Measurements from ENCODE around the gene PTDSS2.

PTDSS2 gene

GRCh38 chr11:437228-437870 is 12.7 kb upstream of the PTDSS2 start:
- H3K36me3 ChIP-seq (ENCODE audit: insufficient read depth, low read length) = no peaks in the 10 kb centered on the region
- H3K9me3 ChIP-seq (ENCODE audit: low read length) = no peaks in the 10 kb centered on the region
- no peaks in the 10 kb centered on the region for H3K9me2 ChIP-seq (ENCODE audit: low read depth, low read length)
- H3K4me1 ChIP-seq (ENCODE audit: insufficient read depth, low read length, severe bottlenecking) = peaks cover 8% of the 10 kb centered on the region
- H2AFZ ChIP-seq (ENCODE audit: low read length) = no peak overlapping the region
- no peak overlapping the region for H3K4me2 ChIP-seq (ENCODE audit: low read length)
- no peaks in the 10 kb centered on the region for H4K20me1 ChIP-seq (ENCODE audit: insufficient read depth, low read length)
- H3K9ac ChIP-seq (ENCODE audit: low read length) = no peak overlapping the region
- H3K27ac ChIP-seq (ENCODE audit: low read depth, low read length, poor library complexity, severe bottlenecking) = no peak overlapping the region
- H3K4me3 ChIP-seq (ENCODE audit: low read depth, low read length, poor library complexity, severe bottlenecking) = no peak overlapping the region
- no peaks in the 10 kb centered on the region for H3F3A ChIP-seq (ENCODE audit: insufficient read depth, low read length)
- TF ChIP-seq CTCF (IDR thresholded peaks at IDR 0.05; ENCODE audit: low read length) (no peak), EZH2 (IDR thresholded peaks at IDR 0.05; ENCODE audit: borderline replicate concordance, low read length) (no peak)
- H3K27me3 ChIP-seq (ENCODE audit: insufficient read depth, low read length) = peaks cover 13% of the 10 kb centered on the region
- H3K79me2 ChIP-seq (ENCODE audit: insufficient read depth, low read length) = no peaks in the 10 kb centered on the region

- H2AFZ ChIP-seq (ENCODE audit: low read length) = no peak overlapping the region
- H3K9me2 ChIP-seq (ENCODE audit: low read depth, low read length) = no peaks in the 10 kb centered on the region
- H3K4me1 ChIP-seq (ENCODE audit: insufficient read depth, low read length, severe bottlenecking) = peaks cover 8% of the 10 kb centered on the region
- H3K36me3 ChIP-seq (ENCODE audit: insufficient read depth, low read length) = no peaks in the 10 kb centered on the region
- H3K4me2 ChIP-seq (ENCODE audit: low read length) = no peak overlapping the region
- H3K27me3 ChIP-seq (ENCODE audit: insufficient read depth, low read length) = peaks cover 13% of the 10 kb centered on the region
- no peak overlapping the region for H3K27ac ChIP-seq (ENCODE audit: low read depth, low read length, poor library complexity, severe bottlenecking)
- H3K9ac ChIP-seq (ENCODE audit: low read length) = no peak overlapping the region
- no peaks in the 10 kb centered on the region for H3K9me3 ChIP-seq (ENCODE audit: low read length)
- no peak overlapping the region for H3K4me3 ChIP-seq (ENCODE audit: low read depth, low read length, poor library complexity, severe bottlenecking)
- no peaks in the 10 kb centered on the region for H3K79me2 ChIP-seq (ENCODE audit: insufficient read depth, low read length)
- H3F3A ChIP-seq (ENCODE audit: insufficient read depth, low read length) = no peaks in the 10 kb centered on the region
- TF ChIP-seq CTCF (IDR thresholded peaks at IDR 0.05; ENCODE audit: low read length) (no peak), EZH2 (IDR thresholded peaks at IDR 0.05; ENCODE audit: borderline replicate concordance, low read length) (no peak)
- no peaks in the 10 kb centered on the region for H4K20me1 ChIP-seq (ENCODE audit: insufficient read depth, low read length)
These were observed 11.8 kb upstream of the PTDSS2 start for GRCh38 chr11:438101-438844.

DNA sequence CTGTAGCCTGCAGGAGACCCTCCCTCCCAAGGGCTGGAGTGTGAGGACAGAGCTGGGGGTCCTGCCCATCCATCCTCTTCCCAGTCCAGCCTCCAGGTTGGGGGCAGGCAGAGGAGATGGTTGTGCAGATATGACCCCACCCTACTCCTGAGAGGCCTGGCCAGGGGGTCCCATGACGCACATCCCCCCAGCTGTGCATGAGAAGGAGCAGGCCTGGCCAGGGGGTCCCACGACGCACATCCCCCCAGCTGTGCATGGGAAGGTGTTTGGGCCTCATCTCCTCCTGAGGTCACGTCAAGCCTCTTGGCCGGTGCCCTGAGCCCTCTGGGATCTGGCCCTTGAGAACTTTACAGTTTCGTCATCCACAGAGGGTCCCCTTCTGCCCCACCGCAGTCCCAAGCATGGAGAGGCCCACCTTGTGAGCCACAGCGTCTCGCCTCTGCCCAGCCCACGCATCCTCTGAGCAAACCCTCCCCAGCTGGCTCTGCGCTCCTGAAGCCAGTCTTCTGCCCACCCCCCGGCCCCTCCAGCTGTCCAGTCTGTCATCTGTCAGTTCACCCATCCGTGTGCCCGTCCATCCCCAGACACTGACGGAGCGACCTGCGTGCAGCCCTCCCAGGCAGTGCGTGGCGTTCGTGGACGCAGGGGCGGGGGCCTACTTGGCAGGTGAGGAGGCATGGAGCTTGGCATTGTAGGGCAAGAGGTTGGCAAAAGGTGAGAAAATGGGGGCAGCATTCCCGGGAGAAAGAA is 10.6 kb upstream of the PTDSS2 start:
- no peaks in the 10 kb centered on the region for H4K20me1 ChIP-seq (ENCODE audit: insufficient read depth, low read length)
- H3K4me1 ChIP-seq (ENCODE audit: insufficient read depth, low read length, severe bottlenecking) = peaks cover 8% of the 10 kb centered on the region
- H3F3A ChIP-seq (ENCODE audit: insufficient read depth, low read length) = no peaks in the 10 kb centered on the region
- H3K9ac ChIP-seq (ENCODE audit: low read length) = no peak overlapping the region
- no peaks in the 10 kb centered on the region for H3K9me3 ChIP-seq (ENCODE audit: low read length)
- H3K79me2 ChIP-seq (ENCODE audit: insufficient read depth, low read length) = no peaks in the 10 kb centered on the region
- TF ChIP-seq CTCF (IDR thresholded peaks at IDR 0.05; ENCODE audit: low read length) (no peak), EZH2 (IDR thresholded peaks at IDR 0.05; ENCODE audit: borderline replicate concordance, low read length) (no peak)
- H3K4me2 ChIP-seq (ENCODE audit: low read length) = no peak overlapping the region
- no peak overlapping the region for H3K27ac ChIP-seq (ENCODE audit: low read depth, low read length, poor library complexity, severe bottlenecking)
- H3K4me3 ChIP-seq (ENCODE audit: low read depth, low read length, poor library complexity, severe bottlenecking) = no peak overlapping the region
- no peak overlapping the region for H2AFZ ChIP-seq (ENCODE audit: low read length)
- H3K27me3 ChIP-seq (ENCODE audit: insufficient read depth, low read length) = peaks cover 13% of the 10 kb centered on the region
- no peaks in the 10 kb centered on the region for H3K9me2 ChIP-seq (ENCODE audit: low read depth, low read length)
- H3K36me3 ChIP-seq (ENCODE audit: insufficient read depth, low read length) = no peaks in the 10 kb centered on the region
